Measurements from ENCODE around the gene IGFBP5.

The IGFBP5 gene

DNA sequence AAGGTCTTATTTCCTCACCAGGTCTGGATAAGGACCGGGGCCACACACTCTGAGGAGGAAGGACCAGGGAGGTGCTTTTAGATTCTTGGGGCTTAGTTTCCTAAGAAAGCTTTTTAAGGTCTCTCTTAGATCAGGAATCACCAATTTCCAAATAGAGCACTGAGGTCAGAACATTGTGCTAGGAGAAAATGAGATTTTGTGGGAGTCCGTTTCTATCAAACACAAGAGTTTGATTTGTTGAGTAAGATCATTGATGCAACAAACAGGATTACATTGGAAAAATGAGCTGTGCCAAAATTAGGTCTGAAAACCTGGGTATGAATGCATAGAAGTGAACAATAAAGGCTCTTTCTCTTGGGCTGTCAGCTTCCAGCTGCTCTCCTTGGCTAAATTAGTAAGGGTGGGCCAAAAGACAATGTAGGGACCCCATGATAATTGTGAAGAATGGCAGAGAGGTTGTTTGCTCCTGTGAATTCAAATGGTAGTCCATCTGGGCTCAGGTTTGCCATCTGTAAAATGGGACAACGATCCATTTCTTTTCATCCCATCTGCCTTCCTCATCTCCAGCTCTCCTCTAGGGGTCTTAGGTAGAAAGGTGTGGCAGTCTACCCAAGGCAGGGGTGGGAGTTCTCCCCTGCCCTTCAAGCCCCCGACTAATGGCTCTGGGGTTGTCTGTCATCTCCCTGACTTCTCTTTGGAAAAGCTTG lies 42.1 kb downstream of the IGFBP5 start:
- Histone ChIP-seq H3K27ac (ENCODE audit: low read length) (no peak overlapping the region), H3K36me3 (replicated peaks; ENCODE audit: low read depth, low read length) (no peaks in the 10 kb centered on the region), H3K79me2 (ENCODE audit: low read length) (no peaks in the 10 kb centered on the region), H3K4me1 (ENCODE audit: low read length) (no peaks in the 10 kb centered on the region), H3K27me3 (ENCODE audit: low read depth, low read length) (peaks cover 5% of the 10 kb centered on the region; the same call in 1 of the 2 replicates), H3K9me3 (ENCODE audit: insufficient read depth, low read length) (no peaks in the 10 kb centered on the region), H3K4me2 (ENCODE audit: low read length) (no peak overlapping the region), H3K4me3 (ENCODE audit: low read length) (no peak overlapping the region), H3K9ac (ENCODE audit: low read length) (no peak overlapping the region), H4K20me1 (ENCODE audit: insufficient read depth, low read length) (no peaks in the 10 kb centered on the region), H2AFZ (ENCODE audit: low read depth, low read length) (no peak overlapping the region)
- no peak for TF ChIP-seq EZH2phosphoT487 (IDR thresholded peaks at IDR 0.05; ENCODE audit: low read depth)
- TF ChIP-seq, protein P1, sequence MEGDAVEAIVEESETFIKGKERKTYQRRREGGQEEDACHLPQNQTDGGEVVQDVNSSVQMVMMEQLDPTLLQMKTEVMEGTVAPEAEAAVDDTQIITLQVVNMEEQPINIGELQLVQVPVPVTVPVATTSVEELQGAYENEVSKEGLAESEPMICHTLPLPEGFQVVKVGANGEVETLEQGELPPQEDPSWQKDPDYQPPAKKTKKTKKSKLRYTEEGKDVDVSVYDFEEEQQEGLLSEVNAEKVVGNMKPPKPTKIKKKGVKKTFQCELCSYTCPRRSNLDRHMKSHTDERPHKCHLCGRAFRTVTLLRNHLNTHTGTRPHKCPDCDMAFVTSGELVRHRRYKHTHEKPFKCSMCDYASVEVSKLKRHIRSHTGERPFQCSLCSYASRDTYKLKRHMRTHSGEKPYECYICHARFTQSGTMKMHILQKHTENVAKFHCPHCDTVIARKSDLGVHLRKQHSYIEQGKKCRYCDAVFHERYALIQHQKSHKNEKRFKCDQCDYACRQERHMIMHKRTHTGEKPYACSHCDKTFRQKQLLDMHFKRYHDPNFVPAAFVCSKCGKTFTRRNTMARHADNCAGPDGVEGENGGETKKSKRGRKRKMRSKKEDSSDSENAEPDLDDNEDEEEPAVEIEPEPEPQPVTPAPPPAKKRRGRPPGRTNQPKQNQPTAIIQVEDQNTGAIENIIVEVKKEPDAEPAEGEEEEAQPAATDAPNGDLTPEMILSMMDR (IDR thresholded peaks at IDR 0.05; ENCODE audit: low read depth, low read length) = no peak

DNA sequence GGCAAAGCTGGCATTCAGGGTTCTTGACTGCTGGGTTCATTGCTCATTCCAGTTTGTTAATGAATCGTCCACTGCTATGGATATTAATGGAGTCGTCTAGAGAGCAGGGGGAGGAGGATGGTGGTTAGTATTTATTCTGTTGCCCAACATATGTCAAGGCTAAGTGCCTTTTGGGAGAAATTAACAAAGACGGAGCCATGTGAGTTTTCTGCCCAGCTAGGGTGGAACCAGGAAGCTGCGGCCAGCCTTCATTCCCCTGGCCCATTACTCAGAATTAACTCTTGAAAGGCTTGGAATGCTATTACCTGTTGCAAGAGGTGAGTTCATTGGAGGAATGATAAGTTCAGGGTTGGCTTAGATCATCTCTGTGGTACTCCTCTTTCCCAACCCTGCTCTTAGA lies 42.8 kb downstream of the IGFBP5 start:
- H3K4me3 ChIP-seq (ENCODE audit: low read length) = no peak overlapping the region
- peaks cover 5% of the 10 kb centered on the region; the same call in 1 of the 2 replicates for H3K27me3 ChIP-seq (ENCODE audit: low read depth, low read length)
- no peak overlapping the region for H3K4me2 ChIP-seq (ENCODE audit: low read length)
- H3K4me1 ChIP-seq (ENCODE audit: low read length) = no peaks in the 10 kb centered on the region
- no peaks in the 10 kb centered on the region for H4K20me1 ChIP-seq (ENCODE audit: insufficient read depth, low read length)
- H3K9me3 ChIP-seq (ENCODE audit: insufficient read depth, low read length) = no peaks in the 10 kb centered on the region
- no peak overlapping the region for H2AFZ ChIP-seq (ENCODE audit: low read depth, low read length)
- H3K79me2 ChIP-seq (ENCODE audit: low read length) = no peaks in the 10 kb centered on the region
- H3K9ac ChIP-seq (ENCODE audit: low read length) = no peak overlapping the region
- H3K27ac ChIP-seq (ENCODE audit: low read length) = no peak overlapping the region
- TF ChIP-seq, protein P1 (IDR thresholded peaks at IDR 0.05; ENCODE audit: low read depth, low read length) = no peak
- TF ChIP-seq EZH2phosphoT487 (IDR thresholded peaks at IDR 0.05; ENCODE audit: low read depth) = no peak
- H3K36me3 ChIP-seq (replicated peaks; ENCODE audit: low read depth, low read length) = no peaks in the 10 kb centered on the region

- Histone ChIP-seq H4K20me1 (ENCODE audit: insufficient read depth, low read length) (no peaks in the 10 kb centered on the region), H3K4me1 (ENCODE audit: low read length) (no peaks in the 10 kb centered on the region), H3K4me2 (ENCODE audit: low read length) (no peak overlapping the region), H3K27ac (ENCODE audit: low read length) (no peak overlapping the region), H2AFZ (ENCODE audit: low read depth, low read length) (no peak overlapping the region), H3K27me3 (ENCODE audit: low read depth, low read length) (peaks cover 5% of the 10 kb centered on the region; the same call in 1 of the 2 replicates), H3K9ac (ENCODE audit: low read length) (no peak overlapping the region), H3K79me2 (ENCODE audit: low read length) (no peaks in the 10 kb centered on the region), H3K36me3 (replicated peaks; ENCODE audit: low read depth, low read length) (no peaks in the 10 kb centered on the region), H3K9me3 (ENCODE audit: insufficient read depth, low read length) (no peaks in the 10 kb centered on the region), H3K4me3 (ENCODE audit: low read length) (no peak overlapping the region)
- no peak for TF ChIP-seq EZH2phosphoT487 (IDR thresholded peaks at IDR 0.05; ENCODE audit: low read depth)
- TF ChIP-seq, protein P1 (IDR thresholded peaks at IDR 0.05; ENCODE audit: low read depth, low read length) = no peak
Observed at GRCh38 chr2:216651351-216651881, 43.9 kb downstream of the IGFBP5 start.

DNA sequence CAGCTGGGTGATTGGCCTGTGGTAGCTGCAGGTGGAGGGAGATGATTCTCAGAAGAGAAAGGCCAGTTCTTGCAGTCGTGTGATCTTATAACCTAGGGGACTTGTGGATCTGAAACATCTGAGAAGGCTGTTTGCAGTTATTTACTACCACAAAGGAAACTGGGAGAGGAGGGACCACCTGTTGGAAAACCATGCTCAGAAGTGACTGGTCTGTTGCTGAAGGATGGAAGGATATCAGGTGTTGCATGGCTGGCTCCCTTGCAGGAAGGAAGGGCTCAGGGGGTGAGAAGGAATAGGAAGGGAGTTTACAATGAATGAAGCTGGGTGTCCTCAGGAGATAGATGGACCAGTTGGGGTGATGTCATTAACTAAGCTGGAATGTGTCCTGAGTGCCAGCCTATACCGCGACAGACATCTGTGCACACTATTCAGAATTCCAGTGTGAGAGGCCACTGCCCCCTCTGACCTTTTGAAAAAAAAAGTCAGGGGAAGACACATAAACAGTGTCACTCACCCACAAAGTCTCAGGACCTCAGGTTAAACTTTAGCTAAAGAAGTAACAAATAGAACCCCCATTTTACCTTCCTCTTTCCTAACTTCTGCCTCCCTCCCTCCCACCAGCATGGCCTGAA lies 44.6 kb downstream of the IGFBP5 start:
- H3K4me1 ChIP-seq (ENCODE audit: low read length) = no peaks in the 10 kb centered on the region
- no peaks in the 10 kb centered on the region for H3K79me2 ChIP-seq (ENCODE audit: low read length)
- H3K27ac ChIP-seq (ENCODE audit: low read length) = no peak overlapping the region

More for the DNA sequence above, 44.6 kb downstream of the IGFBP5 start:
- Histone ChIP-seq H3K36me3 (replicated peaks; ENCODE audit: low read depth, low read length) (no peaks in the 10 kb centered on the region), H3K9ac (ENCODE audit: low read length) (no peak overlapping the region), H3K27me3 (ENCODE audit: low read depth, low read length) (peaks cover 5% of the 10 kb centered on the region; the same call in 1 of the 2 replicates), H3K4me2 (ENCODE audit: low read length) (no peak overlapping the region), H3K9me3 (ENCODE audit: insufficient read depth, low read length) (no peaks in the 10 kb centered on the region), H4K20me1 (ENCODE audit: insufficient read depth, low read length) (no peaks in the 10 kb centered on the region), H2AFZ (ENCODE audit: low read depth, low read length) (no peak overlapping the region), H3K4me3 (ENCODE audit: low read length) (no peak overlapping the region)
- TF ChIP-seq, protein P1 (IDR thresholded peaks at IDR 0.05; ENCODE audit: low read depth, low read length) = no peak
- no peak for TF ChIP-seq EZH2phosphoT487 (IDR thresholded peaks at IDR 0.05; ENCODE audit: low read depth)
